Mucosa of descending colon (tissue), 3 donors: ENCODE measurements around the gene DOCK2. TPM values are rescaled to one million over a fixed set of nuclear protein-coding genes. Genes with fewer than 3 reads are reported as not detected.

Experiments used
- ATAC-seq: fragments of 200-7000 bp; cut with Tn5 transposase; one replicate; pipeline ENCODE4 v1.9.1; 2020; ENCODE audit warnings: mild to moderate bottlenecking, moderate library complexity
- DNase-seq, 3 donors: peaks; one replicate each; pipeline ENCODE4 v3.0.0-alpha.2; 2020
- H3K36me3 ChIP-seq: fragments of 200-600 bp; one replicate; pipeline ENCODE4 v1.8.0; 2021; ENCODE audit warnings: low read depth, mild to moderate bottlenecking
- H3K4me1 ChIP-seq: fragments of 200-600 bp; one replicate; pipeline ENCODE4 v1.8.0; 2021; ENCODE audit warnings: low read depth, mild to moderate bottlenecking
- H3K4me3 ChIP-seq: fragments of 200-600 bp; one replicate; pipeline ENCODE4 v1.8.0; 2021; ENCODE audit warnings: mild to moderate bottlenecking
- H3K9me3 ChIP-seq: fragments of 200-600 bp; one replicate; pipeline ENCODE4 v1.8.0; 2021; ENCODE audit warnings: mild to moderate bottlenecking
- intact Hi-C, 2 donors: fragments of 100-400 bp; cut with DNase I in 1 of 2; cut with micrococcal nuclease in 1 of 2; formaldehyde crosslinking; loops; one replicate each; pipeline versions ENCODE4 v1.11.0 to v1.11.1; 2022; cut with DNase I, micrococcal nuclease
- total RNA-seq, 3 donors: library from RNA; stranded (reverse); fragmentation: NEBNext Ultra II Directional in 2 of 3; extraction: Animal tissue kit (Norgen Biotek cat#: 25700) in 2 of 3; gene quantifications; one replicate each; pipeline versions ENCODE4 v1.2.1 to v1.2.4, GENCODE V29; 2021 to 2023
- TF ChIP-seq, protein P1 (sequence below): fragments of 200-600 bp; IDR thresholded peaks from one replicate; pipeline ENCODE4 v1.8.0; 2022; ENCODE audit warnings: antibody characterized with exemption, mild to moderate bottlenecking
- donor health status: DM: no; HTN: no; CAD: no; lungs with moderate emphysema.
- donor health status: DM: no; HTN: no; CAD: no.
- donor health status: DM: no; HTN: yes; CAD: no.

The DOCK2 gene
- total RNA-seq, 3 donors from 2014 or later = 7.2 to 20.1 (median 18.1) TPM

- ATAC-seq (peak; percentile 32), DNase-seq (peak in 1 of 3 donors; percentile 48)
- Histone ChIP-seq H3K4me1 (no peaks in the 10 kb centered on the region), H3K9me3 (no peaks in the 10 kb centered on the region), H3K36me3 (no peaks in the 10 kb centered on the region), H3K4me3 (no peak within 1 kb of the TSS)
- intact Hi-C loops = no loop called here
- TF ChIP-seq, protein P1, sequence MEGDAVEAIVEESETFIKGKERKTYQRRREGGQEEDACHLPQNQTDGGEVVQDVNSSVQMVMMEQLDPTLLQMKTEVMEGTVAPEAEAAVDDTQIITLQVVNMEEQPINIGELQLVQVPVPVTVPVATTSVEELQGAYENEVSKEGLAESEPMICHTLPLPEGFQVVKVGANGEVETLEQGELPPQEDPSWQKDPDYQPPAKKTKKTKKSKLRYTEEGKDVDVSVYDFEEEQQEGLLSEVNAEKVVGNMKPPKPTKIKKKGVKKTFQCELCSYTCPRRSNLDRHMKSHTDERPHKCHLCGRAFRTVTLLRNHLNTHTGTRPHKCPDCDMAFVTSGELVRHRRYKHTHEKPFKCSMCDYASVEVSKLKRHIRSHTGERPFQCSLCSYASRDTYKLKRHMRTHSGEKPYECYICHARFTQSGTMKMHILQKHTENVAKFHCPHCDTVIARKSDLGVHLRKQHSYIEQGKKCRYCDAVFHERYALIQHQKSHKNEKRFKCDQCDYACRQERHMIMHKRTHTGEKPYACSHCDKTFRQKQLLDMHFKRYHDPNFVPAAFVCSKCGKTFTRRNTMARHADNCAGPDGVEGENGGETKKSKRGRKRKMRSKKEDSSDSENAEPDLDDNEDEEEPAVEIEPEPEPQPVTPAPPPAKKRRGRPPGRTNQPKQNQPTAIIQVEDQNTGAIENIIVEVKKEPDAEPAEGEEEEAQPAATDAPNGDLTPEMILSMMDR = no peak
These were observed 468.9 kb downstream of the DOCK2 start, which contains the start of gene FOXI1 for GRCh38 chr5:170105642-170106611. FOXI1 (plus strand) TSS chr5:170105897; CDS start chr5:170105958, 61 bp downstream.

GRCh38 chr5:170107674-170108073, 470.6 kb downstream of the DOCK2 start:
- intact Hi-C loops = no loop called here

DNA sequence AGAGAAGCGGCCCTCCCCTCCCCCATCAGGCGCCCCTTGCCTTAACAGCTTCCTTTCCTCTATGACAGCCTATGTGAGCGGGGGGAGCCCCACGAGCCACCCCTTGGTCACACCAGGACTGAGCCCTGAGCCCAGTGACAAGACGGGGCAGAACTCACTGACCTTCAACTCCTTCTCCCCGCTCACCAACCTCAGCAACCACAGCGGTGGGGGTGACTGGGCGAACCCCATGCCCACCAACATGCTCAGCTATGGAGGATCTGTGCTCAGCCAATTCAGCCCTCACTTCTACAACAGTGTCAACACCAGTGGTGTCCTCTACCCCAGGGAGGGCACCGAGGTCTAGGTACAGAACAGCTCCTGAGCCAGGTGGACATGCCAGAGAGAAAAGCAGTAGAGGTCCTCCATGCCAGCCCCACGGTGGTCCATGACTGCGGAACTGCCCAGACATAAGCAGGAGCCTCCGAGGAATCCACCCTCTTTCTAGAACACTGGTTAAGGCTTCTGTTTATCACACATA, 471.3 kb downstream of the DOCK2 start:
- intact Hi-C loops = no loop called here

More at GRCh38 chr5:170107674-170108073, 470.6 kb downstream of the DOCK2 start:
- Histone ChIP-seq H3K36me3 (no peaks in the 10 kb centered on the region), H3K9me3 (no peaks in the 10 kb centered on the region), H3K4me3 (no peak overlapping the region), H3K4me1 (no peaks in the 10 kb centered on the region)
- TF ChIP-seq, protein P1 = no peak
- no peak for DNase-seq
- no peak for ATAC-seq

GRCh38 chr5:170109059-170110031, 472.3 kb downstream of the DOCK2 start:
- ATAC-seq (no peak), DNase-seq (no peak)
- TF ChIP-seq, protein P1 = no peak
- no peaks in the 10 kb centered on the region for H3K4me1 ChIP-seq
- no peak overlapping the region for H3K4me3 ChIP-seq
- intact Hi-C loops = no loop called here
- no peaks in the 10 kb centered on the region for H3K36me3 ChIP-seq
- H3K9me3 ChIP-seq = no peaks in the 10 kb centered on the region

More for the DNA sequence above, 471.3 kb downstream of the DOCK2 start:
- DNase-seq (no peak), ATAC-seq (no peak)
- Histone ChIP-seq H3K9me3 (no peaks in the 10 kb centered on the region), H3K4me3 (no peak overlapping the region), H3K4me1 (no peaks in the 10 kb centered on the region), H3K36me3 (no peaks in the 10 kb centered on the region)
- TF ChIP-seq, protein P1 = no peak

DNA sequence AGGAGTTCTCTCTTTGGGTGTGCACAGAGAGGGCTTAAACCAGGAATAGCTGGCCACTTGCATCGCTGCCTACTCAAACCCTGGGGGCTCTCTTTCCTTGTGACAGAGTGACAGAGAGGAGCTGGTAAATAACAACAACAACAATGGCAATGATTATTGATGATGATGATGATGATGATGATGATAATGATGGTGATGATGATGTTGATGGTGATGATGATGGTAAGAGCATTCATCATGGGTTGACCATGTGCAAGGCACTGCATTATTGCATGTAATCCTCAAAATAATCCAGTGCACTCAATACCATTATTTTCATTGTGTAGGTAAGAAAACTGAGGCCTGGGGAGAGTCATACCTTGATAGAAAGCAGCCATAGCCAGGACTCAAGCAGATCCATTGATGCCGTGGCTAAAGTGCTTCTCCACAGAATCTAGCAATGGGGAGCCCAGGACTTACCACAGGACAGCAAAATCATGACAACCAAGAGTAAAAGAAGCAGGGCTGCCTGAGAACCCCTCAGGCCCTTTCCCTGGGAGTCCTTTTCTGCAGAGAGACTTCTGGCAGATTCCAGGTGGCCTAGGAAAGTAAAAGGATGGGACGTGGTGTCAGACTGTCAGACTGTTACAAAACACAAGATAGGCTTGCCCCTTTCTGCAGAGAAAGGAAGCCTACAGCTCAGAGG, 473.5 kb downstream of the DOCK2 start:
- no peaks in the 10 kb centered on the region for H3K9me3 ChIP-seq
- ATAC-seq (no peak), DNase-seq (no peak)
- H3K36me3 ChIP-seq = no peaks in the 10 kb centered on the region
- H3K4me3 ChIP-seq = no peak overlapping the region
- no peaks in the 10 kb centered on the region for H3K4me1 ChIP-seq
- TF ChIP-seq, protein P1 = no peak
- intact Hi-C loops = no loop called here
